ENCODE results near the gene CD28.

- TF ChIP-seq, protein P1, sequence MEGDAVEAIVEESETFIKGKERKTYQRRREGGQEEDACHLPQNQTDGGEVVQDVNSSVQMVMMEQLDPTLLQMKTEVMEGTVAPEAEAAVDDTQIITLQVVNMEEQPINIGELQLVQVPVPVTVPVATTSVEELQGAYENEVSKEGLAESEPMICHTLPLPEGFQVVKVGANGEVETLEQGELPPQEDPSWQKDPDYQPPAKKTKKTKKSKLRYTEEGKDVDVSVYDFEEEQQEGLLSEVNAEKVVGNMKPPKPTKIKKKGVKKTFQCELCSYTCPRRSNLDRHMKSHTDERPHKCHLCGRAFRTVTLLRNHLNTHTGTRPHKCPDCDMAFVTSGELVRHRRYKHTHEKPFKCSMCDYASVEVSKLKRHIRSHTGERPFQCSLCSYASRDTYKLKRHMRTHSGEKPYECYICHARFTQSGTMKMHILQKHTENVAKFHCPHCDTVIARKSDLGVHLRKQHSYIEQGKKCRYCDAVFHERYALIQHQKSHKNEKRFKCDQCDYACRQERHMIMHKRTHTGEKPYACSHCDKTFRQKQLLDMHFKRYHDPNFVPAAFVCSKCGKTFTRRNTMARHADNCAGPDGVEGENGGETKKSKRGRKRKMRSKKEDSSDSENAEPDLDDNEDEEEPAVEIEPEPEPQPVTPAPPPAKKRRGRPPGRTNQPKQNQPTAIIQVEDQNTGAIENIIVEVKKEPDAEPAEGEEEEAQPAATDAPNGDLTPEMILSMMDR (IDR thresholded peaks at IDR 0.05), result no peak
- no peak for TF ChIP-seq POLR2A (IDR thresholded peaks at IDR 0.05)
Measured at GRCh38 chr2:203722411-203722810, 16.0 kb downstream of the CD28 start.
